ENCODE results near the gene ETV3.

- TF ChIP-seq POLR2AphosphoS5 (IDR thresholded peaks at IDR 0.05; ENCODE audit: low read length) = no peak
- no peak for TF ChIP-seq CHD2 (IDR thresholded peaks at IDR 0.05; ENCODE audit: borderline replicate concordance, low read depth, low read length)
- no peak for TF ChIP-seq FOS (IDR thresholded peaks at IDR 0.05; ENCODE audit: borderline replicate concordance, extremely low read depth, insufficient read length)
- TF ChIP-seq TAF1 (IDR thresholded peaks at IDR 0.05; ENCODE audit: borderline replicate concordance, low read depth, low read length) = no peak
- TF ChIP-seq NFYB (IDR thresholded peaks at IDR 0.05; ENCODE audit: insufficient read depth, low read depth, low read length) = no peak
- no peak for TF ChIP-seq MXI1 (IDR thresholded peaks at IDR 0.05; ENCODE audit: low read depth, low read length)
- TF ChIP-seq, protein P1, sequence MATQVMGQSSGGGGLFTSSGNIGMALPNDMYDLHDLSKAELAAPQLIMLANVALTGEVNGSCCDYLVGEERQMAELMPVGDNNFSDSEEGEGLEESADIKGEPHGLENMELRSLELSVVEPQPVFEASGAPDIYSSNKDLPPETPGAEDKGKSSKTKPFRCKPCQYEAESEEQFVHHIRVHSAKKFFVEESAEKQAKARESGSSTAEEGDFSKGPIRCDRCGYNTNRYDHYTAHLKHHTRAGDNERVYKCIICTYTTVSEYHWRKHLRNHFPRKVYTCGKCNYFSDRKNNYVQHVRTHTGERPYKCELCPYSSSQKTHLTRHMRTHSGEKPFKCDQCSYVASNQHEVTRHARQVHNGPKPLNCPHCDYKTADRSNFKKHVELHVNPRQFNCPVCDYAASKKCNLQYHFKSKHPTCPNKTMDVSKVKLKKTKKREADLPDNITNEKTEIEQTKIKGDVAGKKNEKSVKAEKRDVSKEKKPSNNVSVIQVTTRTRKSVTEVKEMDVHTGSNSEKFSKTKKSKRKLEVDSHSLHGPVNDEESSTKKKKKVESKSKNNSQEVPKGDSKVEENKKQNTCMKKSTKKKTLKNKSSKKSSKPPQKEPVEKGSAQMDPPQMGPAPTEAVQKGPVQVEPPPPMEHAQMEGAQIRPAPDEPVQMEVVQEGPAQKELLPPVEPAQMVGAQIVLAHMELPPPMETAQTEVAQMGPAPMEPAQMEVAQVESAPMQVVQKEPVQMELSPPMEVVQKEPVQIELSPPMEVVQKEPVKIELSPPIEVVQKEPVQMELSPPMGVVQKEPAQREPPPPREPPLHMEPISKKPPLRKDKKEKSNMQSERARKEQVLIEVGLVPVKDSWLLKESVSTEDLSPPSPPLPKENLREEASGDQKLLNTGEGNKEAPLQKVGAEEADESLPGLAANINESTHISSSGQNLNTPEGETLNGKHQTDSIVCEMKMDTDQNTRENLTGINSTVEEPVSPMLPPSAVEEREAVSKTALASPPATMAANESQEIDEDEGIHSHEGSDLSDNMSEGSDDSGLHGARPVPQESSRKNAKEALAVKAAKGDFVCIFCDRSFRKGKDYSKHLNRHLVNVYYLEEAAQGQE (IDR thresholded peaks at IDR 0.05; ENCODE audit: low read depth, low read length) = no peak
- TF ChIP-seq EGR1 (IDR thresholded peaks at IDR 0.05; ENCODE audit: borderline replicate concordance in 1 of 2, low read depth in 2 of 2, low read length in 2 of 2) = no peak
Observed at GRCh38 chr1:157153746-157154145, 15.6 kb upstream of the ETV3 start.

Data from GM12878 (cell line).